ENCODE results near the gene TOMM70.
"Not testable (repeated sequence)": the region's sequence is repeated elsewhere in the genome, so short reads cannot be mapped to it uniquely, and the experiment has no call there.

The TOMM70 gene

DNA sequence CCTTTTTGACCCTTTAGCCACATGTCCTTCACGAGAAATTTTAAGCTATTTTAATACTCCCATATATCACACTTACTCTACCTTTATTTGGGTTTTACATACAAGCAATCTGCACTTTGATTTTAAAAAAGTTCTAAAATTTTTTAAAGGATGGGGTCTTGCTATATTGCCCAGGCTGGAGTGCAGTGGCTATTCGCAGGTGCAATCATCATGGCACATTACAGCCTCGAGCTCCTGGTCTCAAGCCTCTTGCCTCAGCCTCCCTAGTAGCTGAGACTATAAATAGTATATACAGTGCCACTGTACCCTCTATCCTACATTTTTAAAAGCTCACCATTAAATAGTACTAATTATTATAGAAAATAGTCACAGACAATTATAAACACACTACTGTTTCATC lies 36.5 kb downstream of the TOMM70 start:
- peaks cover 49% of the 10 kb centered on the region for H3K36me3 ChIP-seq (ENCODE audit: insufficient read depth, low read length)

DNA sequence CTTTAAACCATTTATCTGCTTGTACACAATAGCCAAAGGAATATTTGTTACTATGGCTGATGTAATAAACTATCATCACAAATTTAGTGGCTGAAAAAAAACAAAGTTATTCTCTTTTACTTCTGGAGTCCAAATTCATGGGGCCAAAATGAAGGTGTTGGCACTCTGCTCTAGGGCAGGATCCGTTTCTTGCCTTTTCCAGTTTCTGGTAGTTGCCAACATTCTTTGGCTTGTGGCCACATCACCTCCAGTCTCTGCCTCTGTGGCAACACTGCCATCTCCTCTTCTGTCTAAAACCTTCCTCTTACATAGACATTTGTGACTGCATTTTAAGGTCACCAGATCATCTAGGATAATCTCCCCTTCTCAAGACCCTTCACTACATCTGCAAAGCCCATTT lies 39.0 kb downstream of the TOMM70 start:
- H3K36me3 ChIP-seq (ENCODE audit: insufficient read depth, low read length): peaks cover 53% of the 10 kb centered on the region
- H3K79me2 ChIP-seq (ENCODE audit: control insufficient read depth, insufficient read depth, low read length, unreplicated experiment): no peaks in the 10 kb centered on the region
- H3K27ac ChIP-seq (ENCODE audit: low read depth, low read length): no peak overlapping the region
- no peak overlapping the region for H3K4me3 ChIP-seq (ENCODE audit: low read depth, low read length)
- H2AFZ ChIP-seq (ENCODE audit: low read length, unreplicated experiment): no peak overlapping the region
- H3K27me3 ChIP-seq (ENCODE audit: insufficient read depth, low read length): no peaks in the 10 kb centered on the region
- no peaks in the 10 kb centered on the region for H3K4me1 ChIP-seq (ENCODE audit: control insufficient read depth, insufficient read depth, low read length, unreplicated experiment)

More for the DNA sequence above, 36.5 kb downstream of the TOMM70 start:
- Histone ChIP-seq H3K4me1 (ENCODE audit: control insufficient read depth, insufficient read depth, low read length, unreplicated experiment) (peaks cover 7% of the 10 kb centered on the region), H3K27me3 (ENCODE audit: insufficient read depth, low read length) (no peaks in the 10 kb centered on the region), H3K27ac (ENCODE audit: low read depth, low read length) (no peak overlapping the region), H3K4me3 (ENCODE audit: low read depth, low read length) (no peak overlapping the region), H3K79me2 (ENCODE audit: control insufficient read depth, insufficient read depth, low read length, unreplicated experiment) (no peaks in the 10 kb centered on the region), H2AFZ (ENCODE audit: low read length, unreplicated experiment) (no peak overlapping the region)

DNA sequence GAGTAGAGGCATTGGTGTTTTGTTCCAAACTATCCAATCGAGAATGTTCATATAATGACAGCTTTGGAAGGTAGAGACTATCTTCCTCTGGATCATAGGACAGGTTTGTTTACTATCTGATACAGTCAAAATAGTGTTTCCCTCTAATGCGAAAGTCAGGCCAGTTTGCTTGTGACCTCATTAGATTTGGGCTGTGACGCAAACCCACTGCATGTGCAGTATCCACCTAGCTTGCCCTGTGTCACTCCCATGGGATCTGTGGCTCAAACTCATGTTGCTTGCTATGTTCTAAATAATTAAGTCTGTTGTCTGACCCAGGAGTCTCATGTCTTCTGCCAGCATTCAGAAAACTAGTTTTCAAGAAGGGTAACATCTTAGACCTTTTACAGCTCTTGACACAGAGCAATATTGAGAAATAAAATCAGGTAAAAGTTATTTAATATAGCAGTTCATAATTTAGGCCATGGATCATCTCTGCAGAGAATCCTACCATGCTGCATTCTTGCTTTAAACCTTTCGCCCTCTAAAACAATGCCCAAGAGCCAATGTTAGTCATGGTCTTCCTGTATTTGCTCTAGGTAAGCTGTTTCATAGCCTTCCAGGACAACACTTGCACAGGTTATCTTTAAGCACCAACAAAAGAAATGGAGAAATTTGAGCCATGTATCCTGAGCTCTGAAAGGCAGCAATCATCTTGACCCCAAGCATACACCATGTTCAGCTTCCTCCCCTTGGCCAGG lies 40.0 kb downstream of the TOMM70 start:
- peaks cover 45% of the 10 kb centered on the region for H3K36me3 ChIP-seq (ENCODE audit: insufficient read depth, low read length)

DNA sequence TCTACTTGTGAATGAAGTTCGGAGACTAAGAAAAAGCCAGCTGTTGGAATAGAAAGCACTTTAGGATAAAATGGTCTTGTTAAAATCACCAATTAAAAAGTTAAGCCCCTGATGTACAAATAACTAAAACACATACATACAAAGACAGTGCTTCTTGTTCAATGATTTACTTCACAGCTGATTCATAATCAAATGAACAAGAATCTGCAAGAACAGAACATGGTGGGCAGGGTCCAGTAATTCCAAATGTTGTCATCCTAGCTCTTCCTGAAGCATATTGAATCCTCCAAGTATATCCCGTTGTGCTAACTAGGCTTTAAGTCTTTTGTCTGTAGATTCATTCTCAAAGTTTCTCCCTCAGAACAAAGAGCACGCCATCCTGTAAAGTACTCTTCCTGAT lies 41.9 kb downstream of the TOMM70 start:
- peaks cover 46% of the 10 kb centered on the region for H3K36me3 ChIP-seq (ENCODE audit: insufficient read depth, low read length)
- no peak overlapping the region for H3K4me3 ChIP-seq (ENCODE audit: low read depth, low read length)
- no peak overlapping the region for H3K27ac ChIP-seq (ENCODE audit: low read depth, low read length)

More for the DNA sequence above, 40.0 kb downstream of the TOMM70 start:
- Histone ChIP-seq H3K27ac (ENCODE audit: low read depth, low read length) (no peak overlapping the region), H3K27me3 (ENCODE audit: insufficient read depth, low read length) (no peaks in the 10 kb centered on the region), H3K4me1 (ENCODE audit: control insufficient read depth, insufficient read depth, low read length, unreplicated experiment) (no peaks in the 10 kb centered on the region), H3K79me2 (ENCODE audit: control insufficient read depth, insufficient read depth, low read length, unreplicated experiment) (no peaks in the 10 kb centered on the region), H2AFZ (ENCODE audit: low read length, unreplicated experiment) (no peak overlapping the region), H3K4me3 (ENCODE audit: low read depth, low read length) (no peak overlapping the region)

DNA sequence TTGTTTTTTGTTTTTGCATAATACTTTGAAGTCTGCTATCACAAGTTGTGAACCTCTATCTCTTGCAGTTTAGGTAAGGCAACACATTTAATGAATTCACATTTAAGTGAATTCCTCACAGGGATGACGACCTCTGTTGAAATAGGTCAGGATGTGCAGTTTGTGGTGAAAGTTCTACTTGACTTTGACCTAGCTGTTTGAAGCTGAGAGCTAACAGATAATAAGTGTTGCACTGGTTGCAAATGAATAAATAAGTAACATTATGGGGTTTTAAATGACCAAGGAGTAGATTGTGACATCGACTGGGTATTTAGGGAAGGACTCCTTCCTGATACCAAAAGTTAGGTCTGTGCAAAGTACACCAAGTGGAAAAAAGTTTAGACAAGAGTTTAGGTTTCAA lies 42.5 kb downstream of the TOMM70 start:
- H3K27me3 ChIP-seq (ENCODE audit: insufficient read depth, low read length): no peaks in the 10 kb centered on the region
- H3K27ac ChIP-seq (ENCODE audit: low read depth, low read length): no peak overlapping the region
- no peaks in the 10 kb centered on the region for H3K79me2 ChIP-seq (ENCODE audit: control insufficient read depth, insufficient read depth, low read length, unreplicated experiment)
- H2AFZ ChIP-seq (ENCODE audit: low read length, unreplicated experiment): no peak overlapping the region
- no peaks in the 10 kb centered on the region for H3K4me1 ChIP-seq (ENCODE audit: control insufficient read depth, insufficient read depth, low read length, unreplicated experiment)
- peaks cover 43% of the 10 kb centered on the region for H3K36me3 ChIP-seq (ENCODE audit: insufficient read depth, low read length)
- no peak overlapping the region for H3K4me3 ChIP-seq (ENCODE audit: low read depth, low read length)

More for the DNA sequence above, 41.9 kb downstream of the TOMM70 start:
- H3K4me1 ChIP-seq (ENCODE audit: control insufficient read depth, insufficient read depth, low read length, unreplicated experiment): no peaks in the 10 kb centered on the region
- no peaks in the 10 kb centered on the region for H3K79me2 ChIP-seq (ENCODE audit: control insufficient read depth, insufficient read depth, low read length, unreplicated experiment)
- no peaks in the 10 kb centered on the region for H3K27me3 ChIP-seq (ENCODE audit: insufficient read depth, low read length)
- H2AFZ ChIP-seq (ENCODE audit: low read length, unreplicated experiment): no peak overlapping the region

DNA sequence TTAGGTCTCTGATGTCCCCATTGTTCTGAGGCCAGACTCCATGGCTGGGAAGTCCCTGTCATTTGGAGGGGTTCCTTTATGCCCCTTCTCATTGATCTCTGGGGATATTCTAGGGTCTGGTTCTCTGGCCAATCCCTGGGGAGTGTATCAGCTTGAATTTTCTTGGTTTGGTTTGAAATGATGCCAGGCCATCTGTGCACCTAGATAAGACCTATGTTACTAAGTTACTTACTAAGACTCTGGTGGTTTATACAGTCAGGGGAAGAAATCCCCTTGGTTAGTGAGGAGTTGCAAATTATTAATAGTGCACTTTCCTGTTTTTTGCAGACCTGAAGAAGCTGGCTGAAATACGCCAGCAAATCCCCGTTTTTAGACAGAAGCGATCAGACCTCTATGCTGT lies 46.0 kb downstream of the TOMM70 start:
- H3K79me2 ChIP-seq (ENCODE audit: control insufficient read depth, insufficient read depth, low read length, unreplicated experiment): no peaks in the 10 kb centered on the region
- H2AFZ ChIP-seq (ENCODE audit: low read length, unreplicated experiment): no peak overlapping the region
- H3K4me3 ChIP-seq (ENCODE audit: low read depth, low read length): no peak overlapping the region
- H3K36me3 ChIP-seq (ENCODE audit: insufficient read depth, low read length): peaks cover 38% of the 10 kb centered on the region
- no peaks in the 10 kb centered on the region for H3K4me1 ChIP-seq (ENCODE audit: control insufficient read depth, insufficient read depth, low read length, unreplicated experiment)
- H3K27me3 ChIP-seq (ENCODE audit: insufficient read depth, low read length): no peaks in the 10 kb centered on the region
- H3K27ac ChIP-seq (ENCODE audit: low read depth, low read length): no peak overlapping the region

DNA sequence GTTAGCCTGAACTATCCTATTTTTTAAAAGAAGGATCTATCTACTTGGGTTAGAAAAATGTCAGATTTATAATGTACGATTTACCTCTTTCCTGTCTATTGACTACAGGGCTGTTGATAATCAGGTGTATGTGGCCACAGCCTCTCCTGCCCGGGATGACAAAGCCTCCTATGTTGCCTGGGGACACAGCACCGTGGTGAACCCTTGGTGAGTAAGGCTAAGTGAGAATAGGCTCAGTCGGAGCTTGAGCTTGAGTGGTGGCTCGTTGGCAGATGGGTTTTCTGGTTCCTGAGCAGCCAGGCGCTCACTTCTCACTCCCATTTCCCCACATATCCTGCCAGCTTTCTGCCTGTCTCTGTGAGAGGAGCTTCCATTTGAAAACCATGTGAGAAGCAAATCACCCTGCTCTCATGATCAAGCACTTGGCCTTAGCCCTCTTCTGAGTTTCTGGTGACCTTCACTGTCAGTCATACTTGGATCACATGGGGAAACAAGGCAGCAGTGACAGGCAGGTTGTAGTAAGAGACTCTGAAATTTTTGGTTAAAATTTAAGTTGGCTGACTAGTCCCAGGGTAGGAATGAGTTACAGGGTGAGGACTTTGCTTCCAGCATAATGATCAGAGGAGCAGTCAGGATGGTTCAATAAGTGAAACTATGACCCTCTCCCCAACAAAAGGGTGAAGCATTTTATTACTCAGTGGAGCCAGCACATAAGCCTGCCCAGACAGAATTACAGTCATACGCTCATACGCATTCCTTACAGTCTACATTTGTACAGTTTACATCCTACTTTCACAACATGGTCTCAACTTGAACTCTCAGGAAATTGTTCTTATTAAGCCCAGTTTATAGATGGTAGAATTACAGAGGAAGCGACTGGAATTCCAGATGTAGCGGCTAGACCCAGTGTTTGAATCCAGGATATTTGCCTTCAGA lies 48.3 kb downstream of the TOMM70 start:
- H3K4me1 ChIP-seq (ENCODE audit: control insufficient read depth, insufficient read depth, low read length, unreplicated experiment): no peaks in the 10 kb centered on the region
- H3K27me3 ChIP-seq (ENCODE audit: insufficient read depth, low read length): no peaks in the 10 kb centered on the region
- H3K79me2 ChIP-seq (ENCODE audit: control insufficient read depth, insufficient read depth, low read length, unreplicated experiment): no peaks in the 10 kb centered on the region
- no peak overlapping the region for H3K4me3 ChIP-seq (ENCODE audit: low read depth, low read length)
- H2AFZ ChIP-seq (ENCODE audit: low read length, unreplicated experiment): no peak overlapping the region
- H3K27ac ChIP-seq (ENCODE audit: low read depth, low read length): no peak overlapping the region
- peaks cover 53% of the 10 kb centered on the region for H3K36me3 ChIP-seq (ENCODE audit: insufficient read depth, low read length)

DNA sequence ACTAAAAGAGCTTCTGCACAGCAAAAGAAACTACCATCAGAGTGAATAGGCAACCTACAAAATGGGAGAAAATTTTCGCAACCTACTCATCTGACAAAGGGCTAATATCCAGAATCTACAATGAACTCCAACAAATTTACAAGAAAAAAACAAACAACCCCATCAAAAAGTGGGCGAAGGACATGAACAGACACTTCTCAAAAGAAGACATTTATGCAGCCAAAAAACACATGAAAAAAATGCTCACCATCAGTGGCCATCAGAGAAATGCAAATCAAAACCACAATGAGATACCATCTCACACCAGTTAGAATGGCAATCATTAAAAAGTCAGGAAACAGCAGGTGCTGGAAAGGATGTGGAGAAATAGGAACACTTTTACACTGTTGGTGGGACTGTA lies 49.1 kb downstream of the TOMM70 start:
- not testable (repeated sequence) for H3K27me3 ChIP-seq (ENCODE audit: insufficient read depth, low read length); H3K4me3 ChIP-seq (ENCODE audit: low read depth, low read length); H2AFZ ChIP-seq (ENCODE audit: low read length, unreplicated experiment); H3K27ac ChIP-seq (ENCODE audit: low read depth, low read length); H3K4me1 ChIP-seq (ENCODE audit: control insufficient read depth, insufficient read depth, low read length, unreplicated experiment); H3K79me2 ChIP-seq (ENCODE audit: control insufficient read depth, insufficient read depth, low read length, unreplicated experiment)
- H3K36me3 ChIP-seq (ENCODE audit: insufficient read depth, low read length): peaks cover 57% of the 10 kb centered on the region

DNA sequence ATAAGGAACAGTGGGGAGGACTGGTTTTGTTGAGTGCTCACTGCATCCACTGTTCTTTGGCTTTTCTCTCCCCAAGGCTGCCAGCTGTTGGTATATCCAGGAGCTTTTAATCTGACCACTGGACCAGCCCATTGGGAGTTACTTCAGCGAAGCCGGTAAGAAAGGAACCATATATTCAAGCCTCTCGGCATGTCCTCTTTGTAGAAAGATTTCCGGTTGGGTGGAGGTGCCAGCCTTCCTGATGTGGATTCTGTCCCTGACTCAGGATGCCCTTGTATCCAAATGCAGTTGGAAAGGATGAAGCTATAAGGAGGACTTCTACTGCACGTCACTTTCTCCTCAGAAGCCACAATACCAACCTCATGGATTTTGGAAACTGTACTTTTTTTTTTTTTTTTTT lies 52.2 kb downstream of the TOMM70 start:
- Histone ChIP-seq H3K36me3 (ENCODE audit: insufficient read depth, low read length) (peaks cover 65% of the 10 kb centered on the region), H3K4me1 (ENCODE audit: control insufficient read depth, insufficient read depth, low read length, unreplicated experiment) (no peaks in the 10 kb centered on the region), H3K79me2 (ENCODE audit: control insufficient read depth, insufficient read depth, low read length, unreplicated experiment) (no peaks in the 10 kb centered on the region), H3K27ac (ENCODE audit: low read depth, low read length) (no peak overlapping the region), H2AFZ (ENCODE audit: low read length, unreplicated experiment) (no peak overlapping the region), H3K4me3 (ENCODE audit: low read depth, low read length) (no peak overlapping the region), H3K27me3 (ENCODE audit: insufficient read depth, low read length) (no peaks in the 10 kb centered on the region)

DNA sequence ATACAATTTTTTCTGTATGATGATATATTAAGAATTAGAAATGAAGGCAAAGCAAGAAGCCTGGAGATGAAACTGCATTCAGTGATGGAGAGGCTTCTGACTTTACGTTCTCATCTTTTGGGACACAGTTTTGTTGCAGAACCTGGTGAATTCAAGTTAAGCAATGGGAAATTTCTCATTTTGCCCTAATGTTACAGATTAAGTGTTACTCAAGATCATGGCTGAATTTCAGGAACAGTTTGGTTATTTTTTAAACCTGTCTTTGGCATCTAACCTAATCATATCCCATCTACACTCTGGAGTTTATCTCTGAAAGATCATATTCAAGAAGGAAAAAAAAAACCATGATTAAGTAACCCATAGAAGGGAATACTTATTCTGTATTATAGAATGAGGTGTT lies 60.4 kb downstream of the TOMM70 start:
- H3K4me1 ChIP-seq (ENCODE audit: control insufficient read depth, insufficient read depth, low read length, unreplicated experiment): peaks cover 5% of the 10 kb centered on the region
- H3K4me3 ChIP-seq (ENCODE audit: low read depth, low read length): no peak overlapping the region
- H3K79me2 ChIP-seq (ENCODE audit: control insufficient read depth, insufficient read depth, low read length, unreplicated experiment): peaks cover 9% of the 10 kb centered on the region
- H3K36me3 ChIP-seq (ENCODE audit: insufficient read depth, low read length): peaks cover 56% of the 10 kb centered on the region
- H2AFZ ChIP-seq (ENCODE audit: low read length, unreplicated experiment): no peak overlapping the region
- H3K27ac ChIP-seq (ENCODE audit: low read depth, low read length): no peak overlapping the region
- H3K27me3 ChIP-seq (ENCODE audit: insufficient read depth, low read length): no peaks in the 10 kb centered on the region

All from ACC112 (cell line).